PC-3 (cell line): Measurements from ENCODE around the gene AK1. TPM values are rescaled to one million over a fixed set of nuclear protein-coding genes. Genes with fewer than 3 reads are reported as not detected.

Source experiments
- ATAC-seq: fragments of 200-7000 bp; cut with Tn5 transposase; 2 replicates; pipeline ENCODE4 v1.9.1; 2020; ENCODE audit warnings: mild to moderate bottlenecking, moderate library complexity
- BruUV-seq: library from RNA; stranded (reverse); fragments of 400-500 nt; replicated peaks from 2 replicates; lab custom pipeline; 2021; lab: Mats Ljungman, UMichigan
- CTCF ChIA-PET: fragments of 300-600 bp; sonication (Branson Sonifier 250); formaldehyde crosslinking; loops from one replicate; lab custom pipeline; 2022; ENCODE audit warnings: antibody characterized with exemption; lab: Charles Lee
- POLR2A ChIA-PET: fragments of 300-600 bp; sonication (Branson Sonifier 250); formaldehyde crosslinking; loops from one replicate; lab custom pipeline; 2022; ENCODE audit warnings: antibody characterized with exemption; ENCODE audit not compliant: unreplicated experiment; lab: Charles Lee
- DNase-seq: peaks from one replicate; pipeline ENCODE4 v3.0.0-alpha.2; 2015
- H2AFZ ChIP-seq: fragments of 300-600 bp; sonication (generic); 2 replicates; pipeline ENCODE4 v1.6.0; 2016; ENCODE audit warnings: antibody characterized with exemption, low read length
- H3F3A ChIP-seq: fragments of 300-600 bp; sonication (generic); one replicate; pipeline ENCODE4 v1.6.0; 2017; ENCODE audit warnings: antibody characterized with exemption, low read length, control low read depth, mild to moderate bottlenecking; ENCODE audit not compliant: unreplicated experiment
- H3K27ac ChIP-seq: fragments of 300-600 bp; sonication (generic); 2 replicates; pipeline ENCODE4 v1.5.1; 2016; ENCODE audit warnings: mild to moderate bottlenecking, low read length
- H3K27me3 ChIP-seq: fragments of 300-600 bp; sonication (generic); 2 replicates; pipeline ENCODE4 v1.6.1; 2016; ENCODE audit warnings: low read length, mixed read lengths
- H3K36me3 ChIP-seq: fragments of 300-600 bp; sonication (generic); 2 replicates; pipeline ENCODE4 v1.6.1; 2016; ENCODE audit warnings: low read depth, mixed run types, low read length, mixed read lengths
- H3K4me1 ChIP-seq: fragments of 300-600 bp; sonication (generic); 2 replicates; pipeline ENCODE4 v1.5.1; 2016; ENCODE audit warnings: low read length; ENCODE audit not compliant: insufficient read depth
- H3K4me2 ChIP-seq: fragments of 300-600 bp; sonication (generic); 2 replicates; pipeline ENCODE4 v1.6.0; 2016; ENCODE audit warnings: low read length
- H3K4me3 ChIP-seq: fragments of 300-600 bp; sonication (generic); 2 replicates; pipeline ENCODE4 v1.5.1; 2016; ENCODE audit warnings: mild to moderate bottlenecking, low read length, mixed read lengths
- H3K79me2 ChIP-seq: fragments of 300-600 bp; sonication (generic); 2 replicates; pipeline ENCODE4 v1.6.1; 2017; ENCODE audit warnings: low read length, mixed read lengths
- H3K9ac ChIP-seq: fragments of 300-600 bp; sonication (generic); 2 replicates; pipeline ENCODE4 v1.6.0; 2016; ENCODE audit warnings: mild to moderate bottlenecking, low read length
- H3K9me2 ChIP-seq: fragments of 300-600 bp; sonication (generic); replicated peaks from 2 replicates; pipeline ENCODE4 v1.6.1; 2016; ENCODE audit warnings: mixed run types, low read length, mixed read lengths
- H3K9me3 ChIP-seq: fragments of 300-600 bp; sonication (generic); 2 replicates; pipeline ENCODE4 v1.6.1; 2016; ENCODE audit warnings: low read length, mixed read lengths
- H4K20me1 ChIP-seq: fragments of 300-600 bp; sonication (generic); 2 replicates; pipeline ENCODE4 v1.6.1; 2016; ENCODE audit warnings: low read length, mixed read lengths
- EZH2 ChIP-seq: fragments of 300-600 bp; sonication (generic); IDR thresholded peaks from one replicate; pipeline ENCODE4 v1.6.1; 2017; ENCODE audit warnings: antibody characterized with exemption, mild to moderate bottlenecking, low read length; ENCODE audit not compliant: unreplicated experiment
- EZH2phosphoT487 ChIP-seq: fragments of 300-600 bp; sonication (generic); IDR thresholded peaks from 2 replicates; pipeline ENCODE4 v1.6.1; 2018; ENCODE audit warnings: mild to moderate bottlenecking, antibody characterized with exemption, low read length, borderline replicate concordance
- intact Hi-C: fragments of 100-400 bp; cut with micrococcal nuclease; formaldehyde crosslinking; loops from 2 replicates; pipeline ENCODE4 v1.9.0; 2023
- total RNA-seq: library from RNA; depleted of rRNA; stranded (reverse); fragments of >200 nt; gene quantifications from 2 replicates; pipeline ENCODE4 v1.2.3, GENCODE V29; 2014
- TF ChIP-seq, protein P1 (sequence below): fragments of 300-600 bp; sonication (generic); conservative IDR thresholded peaks from 2 replicates; pipeline ENCODE4 v1.5.1; 2017; ENCODE audit warnings: antibody characterized with exemption, low read depth, mild to moderate bottlenecking, low read length

The AK1 gene
- total RNA-seq, 1 experiment from 2014 or later: 79.1 TPM

DNA sequence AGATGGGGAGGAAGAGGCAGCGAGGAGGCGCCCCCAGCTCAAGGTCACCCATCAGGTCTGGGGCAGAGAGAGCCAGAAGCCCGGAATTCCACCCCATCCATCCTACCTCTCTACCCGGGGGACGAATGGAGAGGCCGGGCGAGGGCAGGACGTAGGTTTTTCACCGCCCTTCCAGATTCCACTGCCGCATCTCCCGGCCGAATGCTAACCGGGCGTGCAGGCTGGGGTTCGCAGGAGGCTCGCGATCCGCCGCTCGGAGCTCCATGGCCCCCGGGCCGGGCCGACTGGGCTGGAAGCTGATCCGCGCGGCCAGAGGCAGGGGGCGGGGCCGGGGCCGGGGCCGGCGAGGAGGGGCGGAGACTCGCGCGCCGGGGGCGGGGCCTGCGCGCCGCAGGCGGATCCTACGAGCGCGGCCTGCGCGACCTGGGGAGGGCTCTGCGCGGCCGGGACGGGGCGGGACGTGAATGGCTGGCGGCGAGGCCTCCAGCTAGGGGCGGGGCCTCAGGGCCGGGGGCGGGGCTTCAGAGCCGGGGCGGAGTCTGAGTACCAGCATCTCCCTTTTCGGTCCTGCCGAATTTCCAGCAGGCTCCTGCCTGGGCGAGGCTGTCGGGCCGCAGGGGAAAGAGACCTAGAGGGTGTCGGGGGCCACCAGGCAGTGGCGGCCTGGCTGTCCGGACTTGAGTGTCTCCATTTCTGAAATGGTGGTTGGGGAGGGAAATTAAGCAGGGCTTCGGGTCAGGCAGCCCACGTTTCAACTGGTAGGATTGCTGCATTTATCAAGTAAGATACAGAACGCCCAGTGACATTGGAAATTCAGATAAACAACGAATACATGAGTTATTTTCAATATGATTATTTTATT, 39.5 kb upstream of the AK1 start, which contains the start of gene ST6GALNAC4:
ST6GALNAC4 (minus strand) TSS at position 322 of the 862 bp plus-strand sequence. CDS start 622 bp downstream, outside the sequence.
- Histone ChIP-seq H3K4me3 (peak within 1 kb of the TSS; percentile 80), H3K9me2 (no peaks in the 10 kb centered on the region), H2AFZ (peak within 1 kb of the TSS; percentile 85), H3K4me1 (peaks cover 39% of the 10 kb centered on the region), H3K9ac (peak within 1 kb of the TSS; percentile 74), H3K4me2 (peak within 1 kb of the TSS; percentile 95), H3K36me3 (no peaks in the 10 kb centered on the region), H3K27ac (no peak within 1 kb of the TSS), H4K20me1 (no peaks in the 10 kb centered on the region), H3K27me3 (no peaks in the 10 kb centered on the region), H3K9me3 (no peaks in the 10 kb centered on the region), H3F3A (no peaks in the 10 kb centered on the region), H3K79me2 (peaks cover 19% of the 10 kb centered on the region)
- DNase-seq: peak; percentile 82
- ChIA-PET CTCF (interaction anchor here (0.6 kb wide), 1 partner anchor 1868 kb away, joined by 5 read pairs; no protein-coding TSS in a partner anchor), POLR2A (interaction anchor here (0.5 kb wide), 2 partner anchors 11 to 63 kb away, joined by 3 to 11 read pairs; no protein-coding TSS in a partner anchor)
- TSS peak; percentile 79 for BruUV-seq
- TF ChIP-seq EZH2 (no peak), EZH2phosphoT487 (no peak)
- TF ChIP-seq, protein P1, sequence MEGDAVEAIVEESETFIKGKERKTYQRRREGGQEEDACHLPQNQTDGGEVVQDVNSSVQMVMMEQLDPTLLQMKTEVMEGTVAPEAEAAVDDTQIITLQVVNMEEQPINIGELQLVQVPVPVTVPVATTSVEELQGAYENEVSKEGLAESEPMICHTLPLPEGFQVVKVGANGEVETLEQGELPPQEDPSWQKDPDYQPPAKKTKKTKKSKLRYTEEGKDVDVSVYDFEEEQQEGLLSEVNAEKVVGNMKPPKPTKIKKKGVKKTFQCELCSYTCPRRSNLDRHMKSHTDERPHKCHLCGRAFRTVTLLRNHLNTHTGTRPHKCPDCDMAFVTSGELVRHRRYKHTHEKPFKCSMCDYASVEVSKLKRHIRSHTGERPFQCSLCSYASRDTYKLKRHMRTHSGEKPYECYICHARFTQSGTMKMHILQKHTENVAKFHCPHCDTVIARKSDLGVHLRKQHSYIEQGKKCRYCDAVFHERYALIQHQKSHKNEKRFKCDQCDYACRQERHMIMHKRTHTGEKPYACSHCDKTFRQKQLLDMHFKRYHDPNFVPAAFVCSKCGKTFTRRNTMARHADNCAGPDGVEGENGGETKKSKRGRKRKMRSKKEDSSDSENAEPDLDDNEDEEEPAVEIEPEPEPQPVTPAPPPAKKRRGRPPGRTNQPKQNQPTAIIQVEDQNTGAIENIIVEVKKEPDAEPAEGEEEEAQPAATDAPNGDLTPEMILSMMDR: no peak
- peak; percentile 70 for ATAC-seq
- intact Hi-C loops: loop anchor here (5.0 to 10.0 kb wide), 2 partner anchors 40 to 342 kb away; partner anchors contain the start of gene AK1

DNA sequence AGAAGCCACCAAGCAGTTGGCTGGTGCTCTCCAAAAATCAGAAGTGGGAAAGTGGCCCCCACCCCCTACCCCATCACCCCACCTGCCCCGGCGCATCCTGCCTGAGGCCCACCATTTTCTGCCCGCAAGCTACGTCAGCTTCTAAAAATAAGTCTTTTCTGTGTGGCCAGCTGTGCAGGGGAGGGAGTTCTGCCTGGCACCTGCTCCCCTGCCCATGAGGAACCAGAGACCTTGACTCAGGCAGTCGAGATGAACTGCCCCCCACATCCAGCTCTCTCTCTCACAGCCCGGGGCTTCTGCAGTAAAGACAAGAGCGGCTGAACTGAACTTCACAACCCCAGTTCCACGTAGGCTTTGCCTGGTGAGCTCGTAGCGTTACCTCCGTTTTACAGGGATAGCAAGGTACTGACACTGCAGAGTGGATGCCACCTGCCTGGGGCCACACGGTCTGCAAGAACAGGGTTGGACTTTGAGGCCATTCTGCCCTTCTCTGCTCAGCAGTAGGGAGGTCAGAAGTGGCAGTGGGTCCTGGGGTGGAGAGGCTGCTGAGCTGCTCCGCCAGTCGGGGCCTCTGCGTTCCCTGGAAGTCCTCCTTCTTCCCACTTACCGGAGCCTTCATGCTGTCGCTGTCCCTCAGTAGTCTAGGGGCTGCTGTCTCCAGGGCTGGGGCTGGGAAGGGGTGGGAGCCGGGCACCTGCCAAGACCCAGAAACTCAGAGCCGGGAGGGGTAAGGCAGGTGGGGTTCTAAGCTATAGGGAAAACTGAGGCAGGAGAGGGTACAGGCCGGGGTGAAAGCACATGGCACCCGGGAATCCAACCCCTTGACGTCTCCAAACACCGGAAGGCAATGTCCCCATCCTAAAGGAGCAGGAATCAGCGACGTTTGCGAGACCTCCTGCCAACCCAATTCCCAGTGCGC, 38.6 kb upstream of the AK1 start:
- Histone ChIP-seq H3K4me2 (peak overlapping the region; percentile 95), H3K9ac (peak overlapping the region; percentile 74), H4K20me1 (no peaks in the 10 kb centered on the region), H3K4me1 (peaks cover 36% of the 10 kb centered on the region), H3K4me3 (peak overlapping the region; percentile 80), H3K36me3 (no peaks in the 10 kb centered on the region), H3K27ac (no peak overlapping the region), H3K9me3 (no peaks in the 10 kb centered on the region), H3K79me2 (peaks cover 19% of the 10 kb centered on the region), H3K9me2 (no peaks in the 10 kb centered on the region), H3F3A (no peaks in the 10 kb centered on the region), H3K27me3 (no peaks in the 10 kb centered on the region), H2AFZ (peak overlapping the region; percentile 85)
- ChIA-PET POLR2A (interaction anchor here (0.5 kb wide), 2 partner anchors 12 to 62 kb away, joined by 3 to 11 read pairs; no protein-coding TSS in a partner anchor), CTCF (interaction anchor here (0.6 kb wide), 1 partner anchor 1868 kb away, joined by 5 read pairs; no protein-coding TSS in a partner anchor)
- TSS peak; percentile 68 for BruUV-seq
- TF ChIP-seq EZH2 (no peak), EZH2phosphoT487 (no peak)
- TF ChIP-seq, protein P1: no peak
- intact Hi-C loops: loop anchor here (5.0 to 10.0 kb wide), 2 partner anchors 39 to 341 kb away; partner anchors contain the start of gene AK1
- no peak for DNase-seq
- no peak for ATAC-seq
